ENCODE results near the gene FOXS1. TPM values are rescaled to one million over a fixed set of nuclear protein-coding genes. Genes with fewer than 3 reads are reported as not detected.

The FOXS1 gene
- total RNA-seq, 2 experiments from 2014 or later, result not detected

DNA sequence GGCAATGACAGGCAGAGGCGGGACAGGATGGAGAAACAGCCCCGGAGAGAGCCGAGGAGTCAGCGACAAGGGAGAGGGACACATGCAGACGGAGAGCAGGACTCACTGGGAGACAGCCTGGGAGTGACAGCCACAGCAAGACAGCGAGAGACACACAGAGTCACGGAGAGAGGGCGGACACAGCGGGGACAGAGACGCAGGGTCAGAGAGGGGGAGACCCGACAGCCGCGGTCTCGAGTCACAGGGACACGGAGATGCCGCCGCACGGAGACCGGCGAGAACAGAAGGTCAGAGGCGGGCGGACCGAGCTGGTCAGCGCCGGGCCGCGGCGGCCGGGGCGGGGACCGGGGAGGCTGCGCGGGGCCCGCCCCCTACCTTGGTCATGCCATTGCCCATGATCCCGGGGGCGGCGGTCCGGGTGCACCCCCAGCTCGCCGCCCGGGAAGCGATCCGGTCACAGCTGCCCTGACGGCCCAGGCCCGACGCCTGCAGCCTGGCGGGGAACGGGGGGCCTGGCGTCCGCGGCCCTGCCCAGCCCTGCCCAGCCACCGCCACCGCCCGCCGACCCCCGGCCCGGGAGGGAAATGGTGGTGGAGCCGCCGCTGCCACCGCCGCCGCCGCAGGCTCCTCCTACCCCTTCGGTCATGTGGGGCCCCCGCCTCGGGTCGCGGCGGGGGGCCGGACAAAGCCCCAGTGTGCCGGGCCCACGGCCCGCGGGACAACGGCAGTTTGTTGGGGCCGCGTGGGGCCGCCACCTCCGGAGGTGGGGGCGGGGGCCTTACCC lies 24.7 kb upstream of the FOXS1 start, which contains the start of the genes DUSP15 and TTLL9:
Gene DUSP15 (minus strand): TSS at position 586 of the 784 bp plus-strand sequence. CDS start 190 bp downstream, at position 396.
Gene TTLL9 (plus strand): TSS at position 693 of the 784 bp plus-strand sequence. CDS start 493 bp downstream, outside the sequence.
- H3K9me3 Mint-ChIP-seq, result no peaks in the 10 kb centered on the region
- peaks cover 31% of the 10 kb centered on the region for H3K27me3 Mint-ChIP-seq
- H3K27ac Mint-ChIP-seq, result no peak within 1 kb of the TSS
- ATAC-seq, result peak; percentile 57
- H3K4me3 Mint-ChIP-seq, result peak within 1 kb of the TSS; percentile 69
- POLR2A ChIA-PET, result interaction anchor here (0.6 to 1.1 kb wide), 2 partner anchors 9 to 149 kb away, joined by 3 to 4 read pairs; no protein-coding TSS in a partner anchor
- intact Hi-C loops (cut with micrococcal nuclease), result no loop called here
- H3K4me1 Mint-ChIP-seq (ENCODE audit: low read depth), result peaks cover 8% of the 10 kb centered on the region
- TF ChIP-seq, protein P1, sequence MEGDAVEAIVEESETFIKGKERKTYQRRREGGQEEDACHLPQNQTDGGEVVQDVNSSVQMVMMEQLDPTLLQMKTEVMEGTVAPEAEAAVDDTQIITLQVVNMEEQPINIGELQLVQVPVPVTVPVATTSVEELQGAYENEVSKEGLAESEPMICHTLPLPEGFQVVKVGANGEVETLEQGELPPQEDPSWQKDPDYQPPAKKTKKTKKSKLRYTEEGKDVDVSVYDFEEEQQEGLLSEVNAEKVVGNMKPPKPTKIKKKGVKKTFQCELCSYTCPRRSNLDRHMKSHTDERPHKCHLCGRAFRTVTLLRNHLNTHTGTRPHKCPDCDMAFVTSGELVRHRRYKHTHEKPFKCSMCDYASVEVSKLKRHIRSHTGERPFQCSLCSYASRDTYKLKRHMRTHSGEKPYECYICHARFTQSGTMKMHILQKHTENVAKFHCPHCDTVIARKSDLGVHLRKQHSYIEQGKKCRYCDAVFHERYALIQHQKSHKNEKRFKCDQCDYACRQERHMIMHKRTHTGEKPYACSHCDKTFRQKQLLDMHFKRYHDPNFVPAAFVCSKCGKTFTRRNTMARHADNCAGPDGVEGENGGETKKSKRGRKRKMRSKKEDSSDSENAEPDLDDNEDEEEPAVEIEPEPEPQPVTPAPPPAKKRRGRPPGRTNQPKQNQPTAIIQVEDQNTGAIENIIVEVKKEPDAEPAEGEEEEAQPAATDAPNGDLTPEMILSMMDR (IDR thresholded peaks at IDR 0.05), result no peak
- H3K36me3 Mint-ChIP-seq (ENCODE audit: low read depth), result no peaks in the 10 kb centered on the region
- CTCF ChIA-PET, result interaction anchor here (1.2 to 2.3 kb wide), 2 partner anchors 17 to 81 kb away, joined by 5 to 12 read pairs; partner anchors contain the start of gene PDRG1
- DNase-seq, result no peak

DNA sequence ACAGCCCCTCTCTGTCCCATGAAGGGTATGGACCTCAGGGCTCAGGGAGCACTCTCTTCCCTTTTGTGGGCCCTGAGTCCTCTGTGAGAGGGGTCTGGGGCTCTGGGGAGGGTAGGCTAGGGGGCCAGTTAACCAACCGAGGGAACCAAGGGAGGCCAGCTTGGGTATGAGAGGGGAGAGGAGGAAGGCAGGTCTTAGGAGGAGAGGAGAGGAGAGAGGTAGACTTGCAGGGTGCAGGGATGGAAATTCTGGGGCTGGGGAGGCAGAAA lies 24.2 kb upstream of the FOXS1 start:
- Mint-ChIP-seq H3K4me1 (ENCODE audit: low read depth) (peaks cover 8% of the 10 kb centered on the region), H3K4me3 (peak overlapping the region; percentile 69), H3K36me3 (ENCODE audit: low read depth) (no peaks in the 10 kb centered on the region), H3K9me3 (no peaks in the 10 kb centered on the region), H3K27me3 (peaks cover 31% of the 10 kb centered on the region), H3K27ac (no peak overlapping the region)
- intact Hi-C loops (cut with micrococcal nuclease), result no loop called here
- ATAC-seq (peak; percentile 46), DNase-seq (no peak)
- ChIA-PET POLR2A (interaction anchor here (0.6 to 1.1 kb wide), 2 partner anchors 10 to 150 kb away, joined by 3 to 4 read pairs; no protein-coding TSS in a partner anchor), CTCF (interaction anchor here (1.5 to 2.3 kb wide), 2 partner anchors 17 kb away, joined by 7 to 12 read pairs; no protein-coding TSS in a partner anchor)
- TF ChIP-seq, protein P1 (IDR thresholded peaks at IDR 0.05), result no peak

DNA sequence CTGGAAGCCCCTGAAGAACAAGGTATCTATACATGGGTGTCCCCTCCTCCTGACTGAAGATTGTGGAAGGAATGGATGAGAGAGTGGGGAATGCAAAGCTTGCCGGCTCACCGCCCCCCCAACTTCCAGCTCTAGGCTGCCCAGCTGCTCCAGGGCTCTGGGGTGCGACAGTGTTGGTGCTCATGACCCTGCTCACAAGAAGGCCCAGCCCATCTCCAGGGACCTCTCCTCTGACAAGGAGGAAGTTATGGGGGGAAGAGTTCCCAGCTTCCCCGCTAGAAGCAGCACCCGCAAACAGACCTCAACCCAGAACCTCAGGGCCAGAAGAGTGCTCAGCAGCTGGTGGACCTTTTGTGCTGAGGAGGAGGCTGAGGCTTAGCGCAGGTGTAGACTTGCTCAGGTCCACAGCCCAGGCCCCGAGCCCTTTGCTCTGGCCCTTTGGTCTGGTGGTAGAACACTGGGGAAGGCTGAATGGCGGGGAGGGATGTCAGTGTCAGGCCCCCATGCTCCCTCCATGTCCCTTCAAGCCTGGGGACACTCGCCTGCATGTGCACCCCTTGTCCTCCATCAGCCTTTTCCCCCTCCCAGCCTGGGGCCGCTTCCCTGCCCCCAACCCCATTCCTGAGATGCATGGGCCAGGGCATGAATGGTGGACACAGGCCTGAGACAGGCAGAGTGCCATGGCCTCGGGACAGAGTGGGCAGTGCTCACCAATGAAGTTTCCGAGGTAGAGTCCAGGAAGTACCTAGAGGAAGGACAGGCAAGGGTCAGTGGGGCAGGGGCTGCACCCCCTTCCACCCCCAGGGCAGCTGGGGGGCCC lies 23.7 kb upstream of the FOXS1 start:
- no peaks in the 10 kb centered on the region for H3K36me3 Mint-ChIP-seq (ENCODE audit: low read depth)
- ATAC-seq, result no peak
- H3K9me3 Mint-ChIP-seq, result no peaks in the 10 kb centered on the region
- POLR2A ChIA-PET, result interaction anchor here (1.1 kb wide), 1 partner anchor 150 kb away, joined by 3 read pairs; no protein-coding TSS in a partner anchor
- peak overlapping the region; percentile 69 for H3K4me3 Mint-ChIP-seq
- CTCF ChIA-PET, result interaction anchor here (1.5 kb wide), 1 partner anchor 16 kb away, joined by 7 read pairs; no protein-coding TSS in a partner anchor
- TF ChIP-seq, protein P1 (IDR thresholded peaks at IDR 0.05), result no peak
- DNase-seq, result no peak
- intact Hi-C loops (cut with micrococcal nuclease), result no loop called here
- peaks cover 31% of the 10 kb centered on the region for H3K27me3 Mint-ChIP-seq
- H3K4me1 Mint-ChIP-seq (ENCODE audit: low read depth), result peaks cover 8% of the 10 kb centered on the region
- no peak overlapping the region for H3K27ac Mint-ChIP-seq

DNA sequence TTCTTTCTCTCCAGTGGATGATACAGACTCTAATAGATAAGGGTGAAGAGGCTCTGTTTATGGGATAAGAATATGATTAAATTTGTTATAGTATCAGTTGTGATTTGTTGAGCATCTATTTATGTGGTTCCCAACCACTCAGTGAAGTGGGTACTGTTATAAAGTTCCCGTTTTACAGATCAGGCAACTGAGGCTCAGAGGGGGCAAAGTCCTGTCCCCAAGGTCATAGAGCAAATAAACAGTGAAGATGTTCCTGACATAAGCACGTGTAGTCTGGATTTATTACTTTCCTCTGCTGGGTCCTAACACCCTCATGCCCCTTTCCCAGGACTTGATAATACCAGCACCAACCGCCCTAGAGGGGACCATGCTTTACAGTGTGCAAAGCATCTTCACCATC lies 20.8 kb upstream of the FOXS1 start:
- CTCF ChIA-PET, result no interaction called here
- Mint-ChIP-seq H3K4me1 (ENCODE audit: low read depth) (peaks cover 8% of the 10 kb centered on the region), H3K36me3 (ENCODE audit: low read depth) (no peaks in the 10 kb centered on the region), H3K9me3 (no peaks in the 10 kb centered on the region), H3K27me3 (peaks cover 26% of the 10 kb centered on the region), H3K4me3 (no peak overlapping the region), H3K27ac (no peak overlapping the region)
- ATAC-seq (no peak), DNase-seq (no peak)
- TF ChIP-seq, protein P1 (IDR thresholded peaks at IDR 0.05), result no peak
- intact Hi-C loops (cut with micrococcal nuclease), result no loop called here
- POLR2A ChIA-PET, result no interaction called here

All from activated CD8-positive, alpha-beta T cell treated with anti-CD3 and anti-CD28 coated beads for 36 hours (primary cell).